ENCODE results near the gene OVOL3.

Gene OVOL3

GRCh38 chr19:36136964-36137686, 26.2 kb downstream of the OVOL3 start:
- DNase-seq, result peak; percentile 32

- DNase-seq, result no peak
These were observed 28.2 kb downstream of the OVOL3 start for GRCh38 chr19:36139120-36139472.

- DNase-seq, result peak; percentile 98
These were observed 28.7 kb downstream of the OVOL3 start, which contains the start of gene CAPNS1 for GRCh38 chr19:36139473-36140303. TSS of gene CAPNS1 (plus strand) at chr19:36140066. CDS start at chr19:36141012, 946 bp downstream.

GRCh38 chr19:36140304-36141038, 29.5 kb downstream of the OVOL3 start:
- DNase-seq, result peak; percentile 93

- peak; percentile 89 for DNase-seq
These were observed 30.3 kb downstream of the OVOL3 start for GRCh38 chr19:36141039-36141927.

GRCh38 chr19:36142046-36142445, 31.1 kb downstream of the OVOL3 start:
- DNase-seq, result no peak

DNA sequence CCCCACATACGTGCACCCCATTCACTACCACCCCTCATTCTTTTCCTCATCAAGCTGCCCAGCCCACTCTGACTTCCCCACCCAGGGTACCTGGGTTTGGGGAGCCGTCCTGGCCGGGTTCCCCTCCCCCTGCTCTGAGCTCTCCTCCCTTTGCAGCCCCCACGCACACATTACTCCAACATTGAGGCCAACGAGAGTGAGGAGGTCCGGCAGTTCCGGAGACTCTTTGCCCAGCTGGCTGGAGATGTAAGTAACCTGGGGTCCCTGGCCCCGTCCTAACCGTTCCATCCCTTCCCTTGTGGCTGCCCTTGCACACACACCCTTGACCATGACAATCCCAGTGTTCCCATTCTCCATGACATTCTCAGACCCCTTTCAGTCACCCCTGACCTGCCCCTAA, 31.6 kb downstream of the OVOL3 start:
- no peak for DNase-seq

DNA sequence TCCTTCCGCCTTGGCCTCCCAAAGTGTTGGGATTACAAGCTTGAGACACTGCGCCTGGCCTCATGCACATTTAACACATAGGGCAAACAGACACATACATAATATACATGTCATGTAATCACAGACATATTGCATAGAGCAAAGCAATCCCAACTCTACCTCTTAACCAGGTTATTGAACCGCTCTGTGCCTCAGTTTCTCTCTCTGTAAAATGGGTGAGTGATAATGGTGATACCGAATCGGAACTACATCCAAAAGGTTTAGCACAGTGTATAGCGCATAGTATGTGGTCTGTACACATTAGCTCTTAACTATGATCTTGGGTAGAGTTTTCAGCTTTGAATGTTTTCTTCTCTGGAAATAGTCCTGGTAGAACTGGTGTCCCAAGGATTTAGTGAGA, 33.7 kb downstream of the OVOL3 start:
- DNase-seq, result no peak

GRCh38 chr19:36149673-36150406, 38.9 kb downstream of the OVOL3 start:
- DNase-seq, result no peak

DNA sequence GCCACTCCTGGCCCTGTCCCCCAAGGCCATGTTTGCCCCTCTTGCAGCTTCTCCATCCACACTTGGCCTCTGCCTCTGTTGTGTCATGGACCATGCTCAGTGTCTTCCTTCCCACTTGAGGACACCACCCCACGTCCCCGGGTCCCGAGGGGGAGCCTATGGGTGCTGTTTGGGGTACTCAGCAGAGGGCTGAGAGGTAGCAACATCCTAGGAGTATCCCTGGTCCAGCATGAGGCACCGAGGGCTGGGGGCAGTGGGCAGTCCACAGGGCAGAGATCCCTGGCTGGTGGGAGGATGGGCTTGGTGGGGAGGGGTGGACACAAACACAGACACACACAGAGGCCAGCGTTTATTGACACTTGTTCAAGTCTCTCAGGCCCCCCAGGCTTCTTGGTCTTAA, 39.6 kb downstream of the OVOL3 start:
- no peak for DNase-seq

DNA sequence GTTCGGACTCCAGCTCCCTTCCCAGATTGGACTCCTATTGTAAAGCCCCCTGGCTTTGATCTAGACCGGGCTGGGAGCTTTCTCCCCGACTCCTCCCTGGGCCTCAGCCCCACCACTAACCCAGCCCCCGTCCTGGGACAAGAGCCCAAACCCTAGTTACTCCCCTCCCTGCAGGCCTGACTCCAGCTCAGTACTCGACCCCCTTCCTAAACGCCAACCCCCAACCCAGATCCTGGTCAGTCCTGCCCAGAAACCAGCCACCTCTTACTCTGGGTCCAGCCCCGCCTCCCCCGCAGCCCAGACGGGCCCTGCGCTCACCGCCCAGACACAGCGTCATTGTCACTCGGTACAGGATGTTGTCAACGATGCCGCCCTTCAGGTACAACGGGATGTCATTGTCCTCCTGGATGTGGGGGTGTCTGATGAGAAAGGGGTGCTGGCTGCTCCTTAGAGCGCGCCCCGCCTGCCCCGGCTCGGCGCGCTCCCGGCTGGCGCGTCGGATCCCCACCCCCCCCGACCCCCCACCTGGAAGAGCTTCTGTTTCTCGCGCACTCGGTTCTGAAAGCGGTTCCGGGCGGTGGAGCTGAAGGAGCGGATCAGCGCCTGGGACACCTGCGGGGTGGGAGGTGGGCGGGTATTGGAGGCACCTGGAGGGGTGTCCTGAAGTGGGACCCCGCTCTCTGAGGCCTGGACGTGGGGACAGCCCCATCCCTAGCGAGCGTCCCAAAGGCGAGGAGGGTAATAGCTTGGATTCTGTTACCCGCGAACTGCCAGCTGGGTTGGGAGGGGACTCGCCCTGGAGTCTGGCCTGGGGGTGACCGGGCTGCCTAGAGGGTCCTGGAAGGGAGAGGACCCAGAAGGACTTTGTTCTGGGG, 40.4 kb downstream of the OVOL3 start:
- DNase-seq, result no peak

- no peak for DNase-seq
These were observed 41.0 kb downstream of the OVOL3 start for GRCh38 chr19:36152019-36152351.

DNA sequence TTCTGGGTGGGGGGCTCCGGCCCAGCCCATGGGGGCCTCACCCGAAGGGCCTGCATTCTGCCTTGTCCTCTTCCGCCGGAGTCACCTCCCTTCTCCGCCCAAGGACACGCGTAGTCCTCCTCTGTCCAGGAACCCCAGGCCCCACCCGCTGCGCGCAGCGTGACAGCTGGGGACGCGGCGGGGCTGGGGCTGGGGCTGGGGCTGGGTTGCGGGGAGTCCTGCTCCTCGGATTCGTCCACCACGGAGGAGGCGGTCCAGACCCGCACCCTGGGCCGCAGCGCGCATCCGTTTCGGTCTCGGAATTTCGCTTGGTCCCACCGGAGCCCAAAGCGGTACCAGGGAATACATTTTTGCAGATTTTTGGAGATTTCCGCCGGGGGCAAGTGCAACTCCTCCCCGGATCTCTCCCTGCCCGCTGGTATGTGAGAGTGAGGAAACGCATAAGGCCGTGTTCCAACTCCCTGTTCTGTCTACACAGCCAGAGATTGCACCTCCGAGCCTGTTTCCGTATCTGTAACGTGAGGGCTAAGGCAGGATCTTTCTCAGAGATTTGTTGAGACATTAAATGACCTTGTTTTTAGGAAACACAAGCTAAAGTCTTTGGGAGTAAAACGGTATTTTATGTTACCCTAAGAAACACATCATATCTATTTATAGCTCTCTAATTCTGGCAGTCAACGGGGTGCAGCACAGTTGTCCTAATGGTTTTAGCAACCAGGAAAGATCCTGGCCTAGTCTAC, 41.6 kb downstream of the OVOL3 start, which contains the start of gene COX7A1:
Gene COX7A1 (minus strand): TSS at position 96 of the 740 bp plus-strand sequence. CDS start 40 bp downstream, at position 56.
- DNase-seq, result no peak

DNA sequence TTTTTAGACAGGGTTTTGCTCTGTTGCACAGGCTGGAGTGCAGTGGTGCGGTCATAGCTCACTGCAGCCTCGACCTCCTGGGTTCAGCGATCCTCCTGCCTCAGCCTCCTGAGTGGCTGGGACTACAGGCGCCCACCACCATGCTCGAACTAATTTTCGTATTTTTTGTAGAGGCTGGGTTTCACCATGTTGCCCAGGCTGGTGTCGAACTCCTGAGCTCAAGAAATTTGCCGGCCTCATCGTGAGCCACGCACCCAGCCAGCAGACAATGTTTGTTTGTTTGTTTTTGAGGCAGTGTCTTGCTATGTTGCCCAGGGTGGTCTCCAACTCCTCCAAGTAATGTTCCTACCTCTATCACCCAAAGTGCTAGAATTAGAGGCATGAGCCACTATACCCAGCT, 42.2 kb downstream of the OVOL3 start:
- no peak for DNase-seq

DNA sequence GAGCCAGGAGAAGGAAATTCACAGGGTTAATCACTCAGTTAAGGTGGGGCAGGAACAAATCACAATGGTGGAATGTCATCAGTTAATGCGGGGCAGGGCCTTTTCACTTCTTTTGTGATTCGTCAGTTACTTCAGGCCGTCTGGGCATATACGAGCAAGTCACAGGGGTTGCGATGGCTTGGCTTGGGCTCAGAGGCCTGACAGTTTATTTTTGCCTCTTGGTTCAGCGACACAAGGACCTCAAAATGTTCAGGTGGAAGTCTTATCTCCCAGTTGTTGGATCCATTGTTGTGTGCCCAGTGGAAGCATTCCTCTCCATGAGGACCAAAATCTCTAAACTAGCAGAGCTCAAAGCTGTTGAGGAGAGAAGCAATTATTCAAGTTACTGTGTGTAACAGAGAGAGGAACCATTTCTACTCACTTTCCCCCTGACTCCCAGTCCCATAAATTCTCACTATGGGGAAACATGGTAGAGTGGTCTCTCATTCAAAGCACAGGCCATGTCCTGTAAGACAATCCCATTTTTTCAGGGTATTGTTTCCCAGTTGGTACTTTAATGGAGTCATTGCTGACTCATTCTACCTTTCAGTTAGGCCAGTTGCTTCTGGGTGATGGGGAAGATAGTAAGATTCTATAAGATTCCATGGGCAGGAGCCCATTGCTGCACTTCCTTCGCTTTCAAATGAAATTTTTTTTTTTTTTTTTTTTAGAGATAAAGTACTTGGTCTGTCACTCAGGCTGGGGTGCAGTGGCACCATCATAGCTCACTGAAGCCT, 50.1 kb downstream of the OVOL3 start:
- no peak for DNase-seq

Data from NCI-H146 (cell line).